K562 (cell line): ENCODE measurements around the gene RBPMS2. TPM values are rescaled to one million over a fixed set of nuclear protein-coding genes. Genes with fewer than 3 reads are reported as not detected.
A peak's percentile ranks its signal among the peaks of the same experiment; 100 is the strongest.

ENCODE experiments used
- ARID1B ChIP-seq: fragments of 450-650 bp; IDR thresholded peaks from 2 replicates; pipeline ENCODE4 v1.6.1; 2016; ENCODE audit warnings: antibody characterized with exemption, mild to moderate bottlenecking, inconsistent platforms
- ASH1L ChIP-seq: fragments of 450-650 bp; IDR thresholded peaks from 2 replicates; pipeline ENCODE4 v1.6.1; 2018; ENCODE audit warnings: borderline replicate concordance, mild to moderate bottlenecking, low read depth; ENCODE audit not compliant: partially characterized antibody
- BRCA1 ChIP-seq, 2 experiments: fragments of 450-650 bp in 1 of 2; sonication (generic) in 1 of 2; formaldehyde crosslinking in 1 of 2; IDR thresholded peaks; 2 replicates each; pipeline versions ENCODE4 v1.5.0 to v1.6.1; 2017 to 2020; ENCODE audit warnings: mild to moderate bottlenecking in 1 of 2, missing genetic modification reagents in 1 of 2
- CBFA2T2 ChIP-seq: fragments of 450-650 bp; conservative IDR thresholded peaks from 2 replicates; pipeline ENCODE4 v1.6.1; 2017; ENCODE audit warnings: mild to moderate bottlenecking
- CHD4 ChIP-seq: fragments of 200-600 bp; sonication (generic); IDR thresholded peaks from 3 replicates; pipeline ENCODE4 v1.6.1; 2012; ENCODE audit warnings: low read depth, mild to moderate bottlenecking, mixed read lengths, low read length, inconsistent platforms; ENCODE audit not compliant: insufficient read depth, insufficient replicate concordance, poor library complexity, severe bottlenecking
- CREB1 ChIP-seq, 2 experiments: sonication (generic) in 1 of 2; formaldehyde crosslinking in 1 of 2; IDR thresholded peaks; 2 replicates each; pipeline versions ENCODE4 v1.6.1 to v1.8.0; 2012 to 2022; ENCODE audit warnings: inconsistent platforms in 1 of 2, mild to moderate bottlenecking in 1 of 2, missing genetic modification reagents in 1 of 2, moderate library complexity in 1 of 2
- FOS ChIP-seq: IDR thresholded peaks from 3 replicates; pipeline ENCODE4 v1.6.1; 2011; ENCODE audit not compliant: insufficient read length; ENCODE audit errors: extremely low read depth
- FOXA3 ChIP-seq, 2 experiments: fragments of 450-650 bp in 1 of 2; sonication (generic) in 1 of 2; formaldehyde crosslinking; IDR thresholded peaks in 1 of 2; conservative IDR thresholded peaks in 1 of 2; 2 replicates each; pipeline versions ENCODE4 v1.4.0 to v1.8.0; 2020 to 2022; ENCODE audit warnings: mild to moderate bottlenecking in 2 of 2, missing genetic modification reagents in 1 of 2
- MEF2A ChIP-seq: IDR thresholded peaks from 2 replicates; pipeline ENCODE4 v1.6.1; 2011; ENCODE audit warnings: low read depth, mild to moderate bottlenecking, low read length, moderate library complexity; ENCODE audit not compliant: control insufficient read depth
- MTA2 ChIP-seq: fragments of 450-650 bp; IDR thresholded peaks from 2 replicates; pipeline ENCODE4 v1.6.1; 2016; ENCODE audit warnings: low read depth
- NONO ChIP-seq, 2 experiments: fragments of 200-400 bp in 1 of 2; fragments of 450-650 bp in 1 of 2; formaldehyde crosslinking in 1 of 2; IDR thresholded peaks; 2 replicates each; pipeline ENCODE4 v1.6.1; 2017; ENCODE audit warnings: low read depth in 2 of 2, mild to moderate bottlenecking in 2 of 2, moderate library complexity in 2 of 2, low read length in 1 of 2
- RBBP5 ChIP-seq: fragments of 200-600 bp; sonication (generic); IDR thresholded peaks from 2 replicates; pipeline ENCODE4 v1.6.1; 2012; ENCODE audit warnings: borderline replicate concordance, mild to moderate bottlenecking, low read length, control low read depth, inconsistent platforms; ENCODE audit not compliant: insufficient read depth, poor library complexity, severe bottlenecking
- RFX1 ChIP-seq: fragments of 450-650 bp; IDR thresholded peaks from 2 replicates; pipeline ENCODE4 v1.6.1; 2016; ENCODE audit warnings: mild to moderate bottlenecking, moderate library complexity
- TOE1 ChIP-seq, 2 experiments: fragments of 450-650 bp in 1 of 2; sonication (generic) in 1 of 2; formaldehyde crosslinking in 1 of 2; IDR thresholded peaks; 2 replicates each; pipeline versions ENCODE4 v1.7.1 to v1.8.0; 2016 to 2022; ENCODE audit warnings: borderline replicate concordance in 2 of 2, mild to moderate bottlenecking in 2 of 2, antibody characterized with exemption in 1 of 2, inconsistent platforms in 1 of 2, low read depth in 1 of 2, missing genetic modification reagents in 1 of 2, moderate library complexity in 1 of 2
- ZNF384 ChIP-seq: IDR thresholded peaks from 2 replicates; pipeline ENCODE4 v1.6.1; 2012; ENCODE audit warnings: low read depth, low read length, improper control_type of control experiment
- ZNF431 ChIP-seq: sonication (generic); formaldehyde crosslinking; IDR thresholded peaks from 2 replicates; pipeline ENCODE4 v1.8.0; 2022; ENCODE audit warnings: mild to moderate bottlenecking, missing genetic modification reagents
- ZNF445 ChIP-seq: fragments of 250-450 bp; sonication (Bioruptor Pico); IDR thresholded peaks from 2 replicates; pipeline ENCODE4 v1.4.0; 2020; ENCODE audit warnings: low read depth, mild to moderate bottlenecking, moderate library complexity
- ZNF561 ChIP-seq: fragments of 450-650 bp; formaldehyde crosslinking; conservative IDR thresholded peaks from 2 replicates; pipeline ENCODE4 v1.4.0; 2020; ENCODE audit warnings: mild to moderate bottlenecking, moderate library complexity
- polyA plus RNA-seq, 8 experiments: library from polyadenylated mRNA; depleted of rRNA in 4 of 8; stranded (reverse) in 5 of 8; unstranded in 3 of 8; fragments of >200 nt; fragmentation: Nextera tagmentation in 2 of 8; fragmentation: Illumina TruSeq in 1 of 8; extraction: Ambion mirVana in 2 of 8; extraction: Trizol in 1 of 8; gene quantifications; 2 replicates each; pipeline versions ENCODE4 v1.2.1 to v1.2.3, GENCODE V29; 2011 to 2014; ENCODE audit warnings: inconsistent platforms in 1 of 8, missing spikeins in 1 of 8
- total RNA-seq, 7 experiments: library from RNA; depleted of rRNA in 6 of 7; stranded (reverse); fragments of >200 nt in 6 of 7; fragmentation: Illumina TruSeq in 2 of 7; extraction: Trizol in 2 of 7; gene quantifications; 2 replicates each; pipeline versions ENCODE4 v1.2.1 to v1.2.3, GENCODE V29; 2011 to 2021; ENCODE audit warnings: low replicate concordance in 1 of 7
- TF ChIP-seq, protein P1 (sequence below): sonication (generic); formaldehyde crosslinking; IDR thresholded peaks from 2 replicates; pipeline ENCODE4 v1.8.0; 2022; ENCODE audit warnings: missing genetic modification reagents, mild to moderate bottlenecking, moderate library complexity, borderline replicate concordance
- TF ChIP-seq, protein P2 (sequence below), 2 experiments: fragments of 450-650 bp; IDR thresholded peaks; 2 replicates each; pipeline ENCODE4 v1.6.1; 2018; ENCODE audit warnings: mild to moderate bottlenecking in 2 of 2, low read depth in 1 of 2; ENCODE audit not compliant: partially characterized antibody in 2 of 2

RBPMS2 gene
- total and polyA plus RNA-seq, 9 of the 15 experiments (the other 6 are each of a cell fraction or from before 2014, with no cell fraction given): 0.11 to 2.6 (median 0.37) TPM; not detected in 1

- TF ChIP-seq, protein P1, sequence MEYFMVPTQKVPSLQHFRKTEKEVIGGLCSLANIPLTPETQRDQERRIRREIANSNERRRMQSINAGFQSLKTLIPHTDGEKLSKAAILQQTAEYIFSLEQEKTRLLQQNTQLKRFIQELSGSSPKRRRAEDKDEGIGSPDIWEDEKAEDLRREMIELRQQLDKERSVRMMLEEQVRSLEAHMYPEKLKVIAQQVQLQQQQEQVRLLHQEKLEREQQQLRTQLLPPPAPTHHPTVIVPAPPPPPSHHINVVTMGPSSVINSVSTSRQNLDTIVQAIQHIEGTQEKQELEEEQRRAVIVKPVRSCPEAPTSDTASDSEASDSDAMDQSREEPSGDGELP: peak; percentile 85
- peak; percentile 53; the same call in 1 of the 2 replicates for TF ChIP-seq TOE1 (IDR thresholded peaks at IDR 0.05; ENCODE audit: borderline replicate concordance)
- no peak for TF ChIP-seq TOE1 (CRISPR knock-in tag; IDR thresholded peaks at IDR 0.05; ENCODE audit: borderline replicate concordance, low read depth)
- peak; percentile 98 for TF ChIP-seq MTA2
- peak; percentile 60 for TF ChIP-seq RFX1
- TF ChIP-seq FOXA3 (CRISPR knock-in tag; conservative IDR thresholded peaks at IDR 0.05 in 1 of 2, IDR thresholded peaks at IDR 0.05 in 1 of 2): peak in 1 of 2 experiments; percentile 75; a peak in 2 of 4 replicates
- TF ChIP-seq ZNF384: no peak
- TF ChIP-seq MEF2A: no peak
- TF ChIP-seq ZNF445 (CRISPR knock-in tag): no peak
- TF ChIP-seq ARID1B: peak; percentile 99
- TF ChIP-seq CHD4: no peak
- TF ChIP-seq ZNF561 (CRISPR knock-in tag): no peak
- TF ChIP-seq CBFA2T2: peak; percentile 96
- TF ChIP-seq, protein P2, sequence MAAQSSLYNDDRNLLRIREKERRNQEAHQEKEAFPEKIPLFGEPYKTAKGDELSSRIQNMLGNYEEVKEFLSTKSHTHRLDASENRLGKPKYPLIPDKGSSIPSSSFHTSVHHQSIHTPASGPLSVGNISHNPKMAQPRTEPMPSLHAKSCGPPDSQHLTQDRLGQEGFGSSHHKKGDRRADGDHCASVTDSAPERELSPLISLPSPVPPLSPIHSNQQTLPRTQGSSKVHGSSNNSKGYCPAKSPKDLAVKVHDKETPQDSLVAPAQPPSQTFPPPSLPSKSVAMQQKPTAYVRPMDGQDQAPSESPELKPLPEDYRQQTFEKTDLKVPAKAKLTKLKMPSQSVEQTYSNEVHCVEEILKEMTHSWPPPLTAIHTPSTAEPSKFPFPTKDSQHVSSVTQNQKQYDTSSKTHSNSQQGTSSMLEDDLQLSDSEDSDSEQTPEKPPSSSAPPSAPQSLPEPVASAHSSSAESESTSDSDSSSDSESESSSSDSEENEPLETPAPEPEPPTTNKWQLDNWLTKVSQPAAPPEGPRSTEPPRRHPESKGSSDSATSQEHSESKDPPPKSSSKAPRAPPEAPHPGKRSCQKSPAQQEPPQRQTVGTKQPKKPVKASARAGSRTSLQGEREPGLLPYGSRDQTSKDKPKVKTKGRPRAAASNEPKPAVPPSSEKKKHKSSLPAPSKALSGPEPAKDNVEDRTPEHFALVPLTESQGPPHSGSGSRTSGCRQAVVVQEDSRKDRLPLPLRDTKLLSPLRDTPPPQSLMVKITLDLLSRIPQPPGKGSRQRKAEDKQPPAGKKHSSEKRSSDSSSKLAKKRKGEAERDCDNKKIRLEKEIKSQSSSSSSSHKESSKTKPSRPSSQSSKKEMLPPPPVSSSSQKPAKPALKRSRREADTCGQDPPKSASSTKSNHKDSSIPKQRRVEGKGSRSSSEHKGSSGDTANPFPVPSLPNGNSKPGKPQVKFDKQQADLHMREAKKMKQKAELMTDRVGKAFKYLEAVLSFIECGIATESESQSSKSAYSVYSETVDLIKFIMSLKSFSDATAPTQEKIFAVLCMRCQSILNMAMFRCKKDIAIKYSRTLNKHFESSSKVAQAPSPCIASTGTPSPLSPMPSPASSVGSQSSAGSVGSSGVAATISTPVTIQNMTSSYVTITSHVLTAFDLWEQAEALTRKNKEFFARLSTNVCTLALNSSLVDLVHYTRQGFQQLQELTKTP (IDR thresholded peaks at IDR 0.05; ENCODE audit: low read depth in 1 of 2, partially characterized antibody in 2 of 2): peak in 1 of 2 experiments; percentile 91
- TF ChIP-seq FOS: no peak
- TF ChIP-seq CREB1 (IDR thresholded peaks at IDR 0.05): peak; percentile 70
- peak; percentile 47; the same call in 1 of the 2 replicates for TF ChIP-seq CREB1 (CRISPR knock-in tag; IDR thresholded peaks at IDR 0.05)
- 0 out of 2 replicates have a peak, but pooled peaks have one; percentile 51 for TF ChIP-seq ZNF431 (CRISPR knock-in tag)
- TF ChIP-seq BRCA1 (IDR thresholded peaks at IDR 0.05): no peak
- TF ChIP-seq BRCA1 (CRISPR knock-in tag; IDR thresholded peaks at IDR 0.05): no peak
- no peak for TF ChIP-seq RBBP5
- TF ChIP-seq ASH1L: no peak
- peak in 1 of 2 experiments; percentile 68; a peak in 2 of 4 replicates for TF ChIP-seq NONO (IDR thresholded peaks at IDR 0.05; ENCODE audit: low read depth in 2 of 2, low read length in 1 of 2)
Measured at GRCh38 chr15:64695561-64695992, 79.8 kb downstream of the RBPMS2 start (continued).
